ENCODE data around the gene TAMALIN.

Gene TAMALIN

DNA sequence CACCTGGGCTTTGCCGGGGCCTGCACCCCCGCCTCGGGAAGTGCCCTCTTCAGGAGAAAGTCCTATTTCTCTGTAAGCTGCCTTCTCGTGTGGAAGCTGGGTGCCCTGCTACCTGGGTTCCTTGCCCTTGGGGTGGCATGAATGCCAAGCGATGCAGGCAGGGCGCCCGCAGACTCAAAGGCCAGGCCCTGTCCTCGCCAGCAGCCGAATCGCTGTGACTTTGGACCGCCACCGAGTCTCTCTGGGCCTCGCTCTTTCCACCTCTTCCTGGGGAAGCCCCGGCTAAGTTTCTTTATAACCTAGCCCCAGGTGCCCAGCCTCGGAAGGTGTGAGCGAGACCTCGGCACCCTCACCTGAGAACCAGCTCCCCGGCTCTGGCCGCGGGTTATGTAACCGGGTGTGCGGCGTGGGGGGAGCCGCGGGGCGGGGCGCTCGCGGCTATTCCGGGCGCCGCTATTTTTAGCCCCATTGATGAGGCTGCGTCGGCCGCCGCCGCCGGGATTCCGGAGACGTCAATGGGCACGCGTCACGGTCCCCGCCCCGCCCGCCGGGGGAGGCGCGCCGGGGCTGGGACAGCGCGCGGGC lies 29.9 kb downstream of the TAMALIN start:
- DNase-seq (ENCODE audit: low read depth, low spot score), result no peak

- no peak for DNase-seq (ENCODE audit: low read depth, low spot score)
Observed at GRCh38 chr12:52037248-52037861, 30.6 kb downstream of the TAMALIN start.

- no peak for DNase-seq (ENCODE audit: low read depth, low spot score)
Observed at GRCh38 chr12:52038447-52038846, 31.7 kb downstream of the TAMALIN start.

DNA sequence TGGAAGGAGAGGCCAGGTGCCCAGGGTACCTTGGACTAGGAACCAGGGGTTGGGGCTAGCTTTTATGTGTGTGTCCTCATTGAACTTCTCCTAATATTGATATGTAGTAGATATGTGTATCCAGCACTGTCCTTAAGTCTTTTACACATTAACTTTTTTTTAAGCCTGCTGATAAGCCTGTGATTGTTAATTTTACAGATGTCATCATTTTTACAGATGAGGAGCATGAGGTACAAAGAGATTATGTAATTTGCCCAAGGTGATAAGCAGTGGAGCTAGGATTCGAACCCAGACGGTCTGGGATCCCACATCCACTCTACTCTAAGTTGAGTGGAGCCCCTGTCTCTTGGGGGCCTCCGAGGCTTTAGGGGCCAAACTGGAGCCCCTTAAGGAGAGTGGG lies 34.3 kb downstream of the TAMALIN start:
- DNase-seq (ENCODE audit: low read depth, low spot score), result no peak

DNA sequence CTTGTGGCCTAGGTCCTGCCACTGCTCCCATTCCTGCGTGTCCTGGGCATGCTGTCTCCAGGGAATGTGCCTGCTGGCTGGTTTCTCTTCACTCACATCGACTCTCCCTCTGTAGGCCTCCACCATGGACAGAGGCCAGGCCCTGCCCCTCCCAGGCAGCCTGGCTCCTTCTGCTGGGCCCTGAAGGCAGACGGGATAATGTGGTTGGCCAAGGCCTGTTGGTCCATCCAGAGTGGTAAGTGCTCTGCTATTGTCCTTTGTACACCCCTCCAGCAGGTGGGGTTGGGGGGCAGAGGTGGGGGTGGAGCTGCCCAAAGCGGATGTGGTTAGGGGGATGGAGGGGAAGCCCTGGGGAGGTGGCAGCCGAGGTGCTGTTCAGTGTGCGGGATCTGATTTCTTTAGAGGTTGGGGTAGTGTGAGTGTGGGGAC lies 35.0 kb downstream of the TAMALIN start:
- no peak for DNase-seq (ENCODE audit: low read depth, low spot score)

GRCh38 chr12:52042706-52043385 lies 36.1 kb downstream of the TAMALIN start:
- no peak for DNase-seq (ENCODE audit: low read depth, low spot score)

GRCh38 chr12:52043386-52044212 lies 36.9 kb downstream of the TAMALIN start:
- DNase-seq (ENCODE audit: low read depth, low spot score), result no peak

- no peak for DNase-seq (ENCODE audit: low read depth, low spot score)
Observed at GRCh38 chr12:52044292-52044983, 37.7 kb downstream of the TAMALIN start.

- no peak for DNase-seq (ENCODE audit: low read depth, low spot score)
Observed at GRCh38 chr12:52045794-52046199, 39.1 kb downstream of the TAMALIN start.

- DNase-seq (ENCODE audit: low read depth, low spot score), result no peak
Observed at GRCh38 chr12:52046859-52047258, 40.1 kb downstream of the TAMALIN start.

- no peak for DNase-seq (ENCODE audit: low read depth, low spot score)
Observed at GRCh38 chr12:52049286-52049685, 42.5 kb downstream of the TAMALIN start.

GRCh38 chr12:52049688-52050087 lies 42.9 kb downstream of the TAMALIN start:
- DNase-seq (ENCODE audit: low read depth, low spot score), result no peak

GRCh38 chr12:52050116-52050757 lies 43.5 kb downstream of the TAMALIN start:
- DNase-seq (ENCODE audit: low read depth, low spot score), result no peak

GRCh38 chr12:52050758-52051541 lies 44.2 kb downstream of the TAMALIN start, which contains the start of gene NR4A1:
Gene NR4A1, plus strand, starts transcription at chr12:52051442. Its CDS starts 2,887 bp downstream, at chr12:52054329.
- peak; percentile 79 for DNase-seq (ENCODE audit: low read depth, low spot score)

DNA sequence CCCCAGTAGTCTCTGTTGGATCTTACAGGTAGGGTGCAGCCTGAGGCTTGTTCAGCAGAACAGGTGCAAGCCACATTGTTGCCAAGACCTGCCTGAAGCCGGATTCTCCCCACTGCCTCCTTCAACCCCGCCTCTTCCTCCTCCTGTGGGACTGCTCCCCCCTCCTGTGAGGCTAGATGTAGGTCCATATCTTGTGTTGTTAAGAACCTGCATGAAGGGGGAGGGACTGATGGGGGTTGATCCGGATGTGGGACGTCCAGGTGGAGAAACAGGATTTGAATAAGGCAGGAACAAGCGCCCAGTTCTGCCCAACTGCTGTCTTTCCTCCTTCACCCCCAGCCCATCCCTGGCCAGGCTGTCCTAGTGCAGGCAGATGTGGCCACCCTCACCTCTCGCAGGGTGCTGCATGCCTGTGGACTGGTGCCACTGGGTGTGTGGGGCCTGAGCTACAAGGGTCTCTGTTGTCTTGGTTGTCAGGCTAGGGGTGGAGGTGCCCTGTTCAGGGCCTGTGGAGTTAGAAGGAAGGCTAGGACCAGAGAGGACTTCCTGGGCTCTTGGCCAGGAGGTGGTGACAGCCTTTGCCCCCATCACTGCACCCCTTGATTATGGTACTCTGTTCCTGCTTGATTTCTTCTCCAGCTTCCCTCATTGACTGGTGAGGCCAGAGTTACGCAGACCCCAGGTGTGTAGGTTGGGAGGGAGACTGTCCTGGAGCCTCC lies 45.9 kb downstream of the TAMALIN start:
- DNase-seq (ENCODE audit: low read depth, low spot score), result no peak

DNA sequence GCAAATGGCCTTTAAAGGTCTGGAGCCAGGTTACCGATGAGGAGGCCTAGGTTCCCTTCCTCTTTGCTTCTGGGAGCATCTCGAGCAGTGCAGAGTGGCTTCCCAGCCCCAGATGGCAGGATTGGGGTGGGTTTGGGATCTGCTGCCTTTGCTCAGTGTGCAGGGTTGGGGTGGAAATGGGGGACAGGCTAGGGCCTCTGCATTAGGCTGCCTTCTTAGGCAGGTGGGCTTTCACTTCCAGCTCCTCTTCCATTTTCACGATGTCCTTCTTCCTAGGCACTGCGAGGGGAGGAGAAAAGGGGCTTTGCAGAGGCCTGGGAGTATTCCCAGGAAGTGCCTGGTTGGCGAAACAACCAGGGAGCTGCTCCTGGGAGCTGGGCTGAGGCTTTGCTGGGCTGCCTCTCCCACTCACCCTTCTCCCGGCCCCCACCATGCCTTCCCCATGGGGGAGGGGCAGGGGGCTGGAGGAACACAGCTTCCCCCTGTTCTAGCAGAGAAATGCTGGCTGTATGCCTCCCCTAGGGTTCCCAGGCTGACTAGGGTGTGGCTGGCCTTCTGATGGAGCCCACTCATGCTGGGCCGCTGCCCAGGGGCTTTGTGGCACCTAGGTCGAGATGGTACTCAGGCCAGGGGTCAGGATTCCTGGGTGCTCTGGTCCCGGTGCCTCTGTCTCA lies 46.9 kb downstream of the TAMALIN start:
- DNase-seq (ENCODE audit: low read depth, low spot score), result no peak

GRCh38 chr12:52054231-52054832 lies 47.6 kb downstream of the TAMALIN start:
- no peak for DNase-seq (ENCODE audit: low read depth, low spot score)

Data from smooth muscle cell of the brain vasculature (primary cell).